GM23338 (cell line): Measurements from ENCODE around the gene SLC41A3.

Experiments used
- CREB1 ChIP-seq: fragments of 250-450 bp; sonication (Bioruptor Pico); IDR thresholded peaks from 2 replicates; pipeline ENCODE4 v1.5.0; 2020; ENCODE audit warnings: low read depth, mild to moderate bottlenecking, moderate library complexity
- CTCF ChIP-seq, 2 experiments: fragments of 200-600 bp in 1 of 2; sonication (generic) in 1 of 2; conservative IDR thresholded peaks; 2 replicates each; pipeline versions ENCODE4 v1.5.1 to v1.6.1; 2016 to 2017; ENCODE audit warnings: antibody characterized with exemption in 2 of 2, low read depth in 2 of 2, mild to moderate bottlenecking in 2 of 2, moderate library complexity in 1 of 2
- ETS1 ChIP-seq: IDR thresholded peaks from 2 replicates; pipeline ENCODE4 v1.6.1; 2016; ENCODE audit warnings: antibody characterized with exemption
- EZH2 ChIP-seq: fragments of 200-600 bp; sonication (generic); IDR thresholded peaks from one replicate; pipeline ENCODE4 v1.8.0; 2017; ENCODE audit warnings: antibody characterized with exemption, mild to moderate bottlenecking, low read depth; ENCODE audit not compliant: unreplicated experiment
- EZH2phosphoT487 ChIP-seq: fragments of 200-600 bp; sonication (generic); IDR thresholded peaks from one replicate; pipeline ENCODE4 v1.8.1; 2018; ENCODE audit warnings: antibody characterized with exemption; ENCODE audit not compliant: unreplicated experiment
- JUNB ChIP-seq: IDR thresholded peaks from one replicate; pipeline ENCODE4 v1.6.1; 2016; ENCODE audit warnings: antibody characterized with exemption; ENCODE audit not compliant: unreplicated experiment
- POLR2AphosphoS5 ChIP-seq: IDR thresholded peaks from 2 replicates; pipeline ENCODE4 v1.6.1; 2016; ENCODE audit warnings: antibody characterized with exemption, low read depth
- REST ChIP-seq: IDR thresholded peaks from one replicate; pipeline ENCODE4 v1.6.1; 2018; ENCODE audit warnings: antibody characterized with exemption; ENCODE audit not compliant: unreplicated experiment
- STAT1 ChIP-seq: IDR thresholded peaks from one replicate; pipeline ENCODE4 v1.6.1; 2016; ENCODE audit warnings: antibody characterized with exemption; ENCODE audit not compliant: unreplicated experiment
- ZNF114 ChIP-seq: fragments of 250-450 bp; sonication (Bioruptor Pico); IDR thresholded peaks from 2 replicates; pipeline ENCODE4 v1.5.0; 2020; ENCODE audit warnings: mild to moderate bottlenecking, moderate library complexity
- ZNF331 ChIP-seq: fragments of 250-450 bp; sonication (Bioruptor Pico); IDR thresholded peaks from 2 replicates; pipeline ENCODE4 v1.5.0; 2020; ENCODE audit warnings: low read depth, mild to moderate bottlenecking, moderate library complexity

- TF ChIP-seq REST (no peak), POLR2AphosphoS5 (no peak), EZH2 (no peak), CTCF (conservative IDR thresholded peaks at IDR 0.05; ENCODE audit: low read depth in 2 of 2) (no peak), EZH2phosphoT487 (no peak), ETS1 (no peak), JUNB (no peak), ZNF114 (CRISPR knock-in tag) (no peak), CREB1 (CRISPR knock-in tag) (no peak), STAT1 (no peak), ZNF331 (CRISPR knock-in tag) (no peak)
Observed at GRCh38 chr3:126051234-126051633, 32.7 kb downstream of the SLC41A3 start.
